Transverse colon (tissue), 4 donors: ENCODE results near the gene TRAPPC3L. TPM values are rescaled to one million over a fixed set of nuclear protein-coding genes. Genes with fewer than 3 reads are reported as not detected.

Source experiments
- DNase-seq: peaks from one replicate; pipeline ENCODE4 v3.0.0-alpha.2; 2019
- H3K27ac ChIP-seq, 4 donors: fragments of 200-600 bp; sonication (generic); 2 replicates each; pipeline ENCODE4 v1.5.1; 2016 to 2018; ENCODE audit warnings: inconsistent platforms in 4 of 4
- H3K27me3 ChIP-seq: fragments of 200-600 bp; sonication (generic); 2 replicates; pipeline ENCODE4 v1.5.1; 2017; ENCODE audit warnings: inconsistent platforms
- H3K36me3 ChIP-seq, 4 donors: fragments of 200-600 bp; sonication (generic); 2 replicates each; pipeline ENCODE4 v1.5.1; 2017 to 2019; ENCODE audit warnings: inconsistent platforms in 4 of 4
- H3K4me1 ChIP-seq, 4 donors: fragments of 200-600 bp; sonication (generic); 2 replicates each; pipeline ENCODE4 v1.5.1; 2017 to 2020; ENCODE audit warnings: inconsistent platforms in 4 of 4
- H3K4me3 ChIP-seq, 4 donors: fragments of 200-600 bp; sonication (generic); 1 replicate in 1 of 4; 2 replicates in 3 of 4; pipeline versions ENCODE4 v1.5.1 to v1.6.1; 2017 to 2019; ENCODE audit warnings: inconsistent platforms in 4 of 4
- H3K9me3 ChIP-seq, 2 donors: fragments of 200-600 bp; sonication (generic); 2 replicates each; pipeline ENCODE4 v1.5.1; 2017 to 2019; ENCODE audit warnings: inconsistent platforms in 2 of 2
- EP300 ChIP-seq: sonication (generic); formaldehyde crosslinking; IDR thresholded peaks from one replicate; pipeline ENCODE4 v1.6.1; 2017; ENCODE audit warnings: antibody characterized with exemption, low read depth
- POLR2A ChIP-seq: fragments of 450-650 bp; IDR thresholded peaks from one replicate; pipeline ENCODE4 v1.6.1; 2016; ENCODE audit warnings: antibody characterized with exemption, mild to moderate bottlenecking, moderate library complexity
- POLR2AphosphoS5 ChIP-seq, 3 donors: sonication (generic); formaldehyde crosslinking; IDR thresholded peaks; one replicate each; pipeline ENCODE4 v1.6.1; 2016; ENCODE audit warnings: antibody characterized with exemption in 3 of 3
- WGBS, 2 donors: methylation state at CpG; one replicate each; pipeline ENCODE4 v1.1.5; 2018; ENCODE audit warnings: low coverage in 1 of 2; 5-methylcytosine and 5-hydroxymethylcytosine counted together
- in situ Hi-C, 4 donors: fragments of 200-750 bp; cut with MboI; loops; one replicate each; pipeline versions ENCODE4 v1.15.0 to v1.15.1; 2017; ENCODE audit warnings: low sequenced_read_pairs in 3 of 4, low pct_ligation_motif_present in 1 of 4, low pct_unique_long_range_greater_than_20kb in 1 of 4
- intact Hi-C: fragments of 100-400 bp; cut with DNase I; formaldehyde crosslinking; loops from one replicate; pipeline ENCODE4 v1.15.1; 2023; ENCODE audit warnings: low total_unique reads
- total RNA-seq, 4 donors: library from RNA; depleted of rRNA; stranded (reverse); fragments of >200 nt; gene quantifications; one replicate each; pipeline ENCODE4 v1.1.0, GENCODE V29; 2016
- TF ChIP-seq, protein P1 (sequence below), 5 experiments: fragments of 200-600 bp in 3 of 5; fragments of 450-650 bp in 2 of 5; sonication (generic) in 3 of 5; IDR thresholded peaks; 1 replicate in 2 of 5; 2 replicates in 3 of 5; pipeline ENCODE4 v1.5.1; 2016 to 2017; ENCODE audit warnings: antibody characterized with exemption in 5 of 5, inconsistent platforms in 3 of 5, mild to moderate bottlenecking in 2 of 5, moderate library complexity in 1 of 5

The TRAPPC3L gene
- total RNA-seq, 4 donors from 2014 or later: not detected

GRCh38 chr6:116511424-116512110, 33.9 kb downstream of the TRAPPC3L start, which contains the start of gene CALHM5:
Gene CALHM5, plus strand, starts transcription at chr6:116511639. Its CDS starts 58 bp downstream, at chr6:116511697.
- Histone ChIP-seq H3K27ac (peak within 1 kb of the TSS; percentile 77 to 86 (median 81)), H3K9me3 (no peaks in the 10 kb centered on the region), H3K27me3 (no peaks in the 10 kb centered on the region), H3K4me3 (peak within 1 kb of the TSS in 3 of 4 donors; percentile 24 to 44 (median 29)), H3K4me1 (peaks cover 0 to 19% (median 0%) of the 10 kb centered on the region in 4 donors), H3K36me3 (no peaks in the 10 kb centered on the region)
- in situ Hi-C loops (no loop called here), intact Hi-C loops (no loop called here)
- DNase-seq: peak; percentile 13
- 39 to 50% methylated on average over 5 to 10 of the region's 10 CpGs for WGBS, 2 donors
- TF ChIP-seq, protein P1, sequence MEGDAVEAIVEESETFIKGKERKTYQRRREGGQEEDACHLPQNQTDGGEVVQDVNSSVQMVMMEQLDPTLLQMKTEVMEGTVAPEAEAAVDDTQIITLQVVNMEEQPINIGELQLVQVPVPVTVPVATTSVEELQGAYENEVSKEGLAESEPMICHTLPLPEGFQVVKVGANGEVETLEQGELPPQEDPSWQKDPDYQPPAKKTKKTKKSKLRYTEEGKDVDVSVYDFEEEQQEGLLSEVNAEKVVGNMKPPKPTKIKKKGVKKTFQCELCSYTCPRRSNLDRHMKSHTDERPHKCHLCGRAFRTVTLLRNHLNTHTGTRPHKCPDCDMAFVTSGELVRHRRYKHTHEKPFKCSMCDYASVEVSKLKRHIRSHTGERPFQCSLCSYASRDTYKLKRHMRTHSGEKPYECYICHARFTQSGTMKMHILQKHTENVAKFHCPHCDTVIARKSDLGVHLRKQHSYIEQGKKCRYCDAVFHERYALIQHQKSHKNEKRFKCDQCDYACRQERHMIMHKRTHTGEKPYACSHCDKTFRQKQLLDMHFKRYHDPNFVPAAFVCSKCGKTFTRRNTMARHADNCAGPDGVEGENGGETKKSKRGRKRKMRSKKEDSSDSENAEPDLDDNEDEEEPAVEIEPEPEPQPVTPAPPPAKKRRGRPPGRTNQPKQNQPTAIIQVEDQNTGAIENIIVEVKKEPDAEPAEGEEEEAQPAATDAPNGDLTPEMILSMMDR (IDR thresholded peaks at IDR 0.05): peak in 4 of 5 experiments; percentile 45 to 59 (median 52)
- TF ChIP-seq EP300: no peak
- peak; percentile 10 to 48 (median 38) for TF ChIP-seq POLR2AphosphoS5 (IDR thresholded peaks at IDR 0.05)
- TF ChIP-seq POLR2A: peak; percentile 11

DNA sequence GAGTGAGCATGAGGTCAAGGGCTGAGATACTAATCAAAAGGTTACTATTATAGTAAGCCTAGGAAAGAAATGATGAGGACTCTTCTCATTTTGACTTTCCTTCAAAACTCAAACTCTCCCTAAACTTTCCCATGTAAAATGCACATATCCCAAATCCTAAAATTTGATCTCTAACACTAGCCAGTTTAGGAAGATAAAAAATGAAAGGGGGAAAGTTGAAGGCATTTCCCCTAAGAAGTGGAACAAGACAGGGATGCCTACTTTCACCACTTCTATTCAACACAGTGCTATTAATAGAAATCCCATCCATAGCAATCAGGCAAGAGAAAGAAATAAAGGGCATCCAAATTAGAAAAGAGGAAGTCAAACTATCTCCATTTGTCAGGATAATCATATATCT, 37.0 kb downstream of the TRAPPC3L start:
- in situ Hi-C loops (no loop called here), intact Hi-C loops (no loop called here)
- Histone ChIP-seq H3K9me3 (no peaks in the 10 kb centered on the region), H3K27me3 (no peaks in the 10 kb centered on the region), H3K4me1 (peaks cover 0 to 13% (median 0%) of the 10 kb centered on the region in 4 donors), H3K36me3 (no peaks in the 10 kb centered on the region), H3K4me3 (no peak overlapping the region), H3K27ac (no peak overlapping the region)
- TF ChIP-seq POLR2AphosphoS5 (IDR thresholded peaks at IDR 0.05): no peak
- no peak for TF ChIP-seq EP300
- TF ChIP-seq POLR2A: no peak
- TF ChIP-seq, protein P1 (IDR thresholded peaks at IDR 0.05): no peak
- DNase-seq: no peak

GRCh38 chr6:116507324-116507723, 38.2 kb downstream of the TRAPPC3L start:
- intact Hi-C loops: no loop called here
- WGBS, 2 donors: 86 to 100% methylated on average over 2 to 3 of the region's 3 CpGs
- H3K4me1 ChIP-seq: peaks cover 0 to 4% (median 0%) of the 10 kb centered on the region in 4 donors
- H3K36me3 ChIP-seq: no peaks in the 10 kb centered on the region
- in situ Hi-C loops: no loop called here
- H3K4me3 ChIP-seq: no peak overlapping the region
- no peak overlapping the region for H3K27ac ChIP-seq
- H3K27me3 ChIP-seq: no peaks in the 10 kb centered on the region
- no peak for DNase-seq
- no peaks in the 10 kb centered on the region for H3K9me3 ChIP-seq
- TF ChIP-seq, protein P1 (IDR thresholded peaks at IDR 0.05): no peak
- TF ChIP-seq EP300 (no peak), POLR2A (no peak), POLR2AphosphoS5 (IDR thresholded peaks at IDR 0.05) (no peak)

- no peak for DNase-seq
- intact Hi-C loops: no loop called here
- Histone ChIP-seq H3K4me3 (no peak overlapping the region), H3K9me3 (no peaks in the 10 kb centered on the region), H3K4me1 (no peaks in the 10 kb centered on the region), H3K27me3 (no peaks in the 10 kb centered on the region), H3K36me3 (no peaks in the 10 kb centered on the region), H3K27ac (no peak overlapping the region)
- WGBS, 2 donors: 49% methylated on average over 9 of the region's 9 CpGs; no CpG with 5 or more reads in 1 of the 2 donors
- TF ChIP-seq, protein P1 (IDR thresholded peaks at IDR 0.05): no peak
- TF ChIP-seq EP300: no peak
- no peak for TF ChIP-seq POLR2A
- no peak for TF ChIP-seq POLR2AphosphoS5 (IDR thresholded peaks at IDR 0.05)
- in situ Hi-C loops: no loop called here
Observed at GRCh38 chr6:116500969-116501433, 44.5 kb downstream of the TRAPPC3L start.
